ENCODE data around the gene TBCE. TPM values are rescaled to one million over a fixed set of nuclear protein-coding genes. Genes with fewer than 3 reads are reported as not detected.

The TBCE gene
- total and polyA plus RNA-seq, 2 experiments from 2014 or later: 23.3 to 35.3 TPM

DNA sequence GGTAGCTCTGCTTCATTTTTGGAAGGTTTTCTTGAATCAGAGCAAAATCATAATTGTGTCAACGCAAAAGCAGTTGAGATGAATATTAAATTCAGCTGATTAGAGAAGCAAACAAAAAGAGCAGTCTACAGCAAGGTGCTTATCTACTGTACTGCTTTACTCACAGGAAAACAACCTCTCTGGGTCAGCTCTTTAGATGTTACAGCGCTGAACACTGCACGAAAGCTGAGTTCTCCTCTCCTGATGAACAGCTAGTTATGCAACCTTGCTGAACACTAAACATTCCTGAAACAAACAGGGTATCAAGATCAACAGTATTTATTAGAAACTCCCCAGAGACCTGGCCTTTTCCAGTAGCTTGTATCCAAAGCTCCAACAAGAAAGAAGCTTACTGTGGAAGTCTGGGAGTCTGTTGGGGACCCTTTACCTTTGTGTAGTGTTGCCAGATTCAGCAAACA is 41.3 kb downstream of the TBCE start:
- H3K4me2 ChIP-seq (ENCODE audit: unreplicated experiment): no peak overlapping the region
- in situ Hi-C loops (cut with MboI): no loop called here
- no peak overlapping the region for H3K27ac ChIP-seq
- TF ChIP-seq EZH2phosphoT487 (IDR thresholded peaks at IDR 0.05; ENCODE audit: insufficient read depth, low read depth) (no peak), EZH2 (IDR thresholded peaks at IDR 0.05; ENCODE audit: insufficient read depth, poor library complexity, severe bottlenecking) (no peak)
- no peaks in the 10 kb centered on the region for H4K20me1 ChIP-seq (ENCODE audit: insufficient read depth)
- WGBS, 2 experiments (ENCODE audit: low coverage in 1 of 2, low lambda C conversion rate in 2 of 2, missing lambda C conversion rate in 2 of 2): 87 to 95% methylated on average over 3 of the region's 3 CpGs
- H3K27me3 ChIP-seq (replicated peaks; ENCODE audit: insufficient read depth): no peaks in the 10 kb centered on the region
- peaks cover 70% of the 10 kb centered on the region for H3K79me2 ChIP-seq (ENCODE audit: insufficient read depth)
- H2AFZ ChIP-seq: no peak overlapping the region
- peaks cover 11% of the 10 kb centered on the region; the same call in 1 of the 2 replicates for H3F3A ChIP-seq (ENCODE audit: insufficient read depth)
- no peak for DNase-seq
- no peaks in the 10 kb centered on the region for H3K4me1 ChIP-seq (ENCODE audit: insufficient read depth)
- H3K9ac ChIP-seq: no peak overlapping the region
- H3K9me2 ChIP-seq (ENCODE audit: insufficient read depth): no peaks in the 10 kb centered on the region
- H3K36me3 ChIP-seq (ENCODE audit: low read depth): no peaks in the 10 kb centered on the region
- H3K4me3 ChIP-seq: no peak overlapping the region
- no peaks in the 10 kb centered on the region for H3K9me3 ChIP-seq (ENCODE audit: low read depth)

DNA sequence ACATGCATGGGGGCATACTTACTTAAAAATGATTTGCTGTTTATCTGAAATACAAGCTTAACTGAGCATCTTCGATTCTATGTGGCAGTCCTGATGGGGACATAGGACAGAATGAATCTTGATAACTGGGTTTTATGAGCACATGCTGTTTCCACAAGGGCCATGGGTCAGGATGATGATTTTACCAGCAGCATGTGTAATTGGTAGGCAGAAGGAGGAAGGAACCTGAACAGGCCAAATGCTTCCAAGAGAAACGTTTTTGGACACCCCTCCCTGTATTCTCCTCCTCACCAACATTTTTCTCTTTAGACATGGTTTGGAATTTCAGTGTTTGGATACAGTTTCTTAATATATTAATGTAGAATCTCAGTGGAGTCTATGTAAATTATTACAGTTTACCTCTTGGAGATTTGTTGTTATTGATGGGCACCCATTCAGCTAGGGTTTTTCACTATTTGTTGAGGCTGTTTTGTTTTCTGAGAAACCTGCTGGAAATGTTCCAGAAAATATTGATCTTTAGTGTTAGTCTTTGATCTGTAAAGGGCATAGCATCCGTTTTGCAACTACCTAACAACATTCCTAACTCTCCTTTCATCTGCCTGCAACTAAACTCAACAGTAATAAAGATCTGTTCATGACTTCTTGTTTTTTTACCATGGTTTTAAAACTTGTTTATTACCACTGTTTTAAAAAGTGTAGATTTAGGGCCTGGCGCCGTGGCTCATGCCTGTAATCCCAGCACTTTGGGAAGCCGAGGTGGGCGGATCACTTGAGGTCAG is 42.0 kb downstream of the TBCE start:
- Histone ChIP-seq H3K9ac (no peak overlapping the region), H3K9me2 (ENCODE audit: insufficient read depth) (no peaks in the 10 kb centered on the region), H3K9me3 (ENCODE audit: low read depth) (no peaks in the 10 kb centered on the region), H3K4me3 (no peak overlapping the region), H4K20me1 (ENCODE audit: insufficient read depth) (no peaks in the 10 kb centered on the region), H3K4me2 (ENCODE audit: unreplicated experiment) (no peak overlapping the region), H3K36me3 (ENCODE audit: low read depth) (peaks cover under 1% of the 10 kb centered on the region), H3F3A (ENCODE audit: insufficient read depth) (peaks cover 11% of the 10 kb centered on the region; the same call in 1 of the 2 replicates), H3K27ac (no peak overlapping the region), H3K4me1 (ENCODE audit: insufficient read depth) (no peaks in the 10 kb centered on the region), H3K79me2 (ENCODE audit: insufficient read depth) (peaks cover 68% of the 10 kb centered on the region), H2AFZ (no peak overlapping the region), H3K27me3 (replicated peaks; ENCODE audit: insufficient read depth) (no peaks in the 10 kb centered on the region)
- in situ Hi-C loops (cut with MboI): no loop called here
- TF ChIP-seq EZH2phosphoT487 (IDR thresholded peaks at IDR 0.05; ENCODE audit: insufficient read depth, low read depth) (no peak), EZH2 (IDR thresholded peaks at IDR 0.05; ENCODE audit: insufficient read depth, poor library complexity, severe bottlenecking) (no peak)
- 90 to 92% methylated on average over 7 of the region's 7 CpGs for WGBS, 2 experiments (ENCODE audit: low coverage in 1 of 2, low lambda C conversion rate in 2 of 2, missing lambda C conversion rate in 2 of 2)
- no peak for DNase-seq

DNA sequence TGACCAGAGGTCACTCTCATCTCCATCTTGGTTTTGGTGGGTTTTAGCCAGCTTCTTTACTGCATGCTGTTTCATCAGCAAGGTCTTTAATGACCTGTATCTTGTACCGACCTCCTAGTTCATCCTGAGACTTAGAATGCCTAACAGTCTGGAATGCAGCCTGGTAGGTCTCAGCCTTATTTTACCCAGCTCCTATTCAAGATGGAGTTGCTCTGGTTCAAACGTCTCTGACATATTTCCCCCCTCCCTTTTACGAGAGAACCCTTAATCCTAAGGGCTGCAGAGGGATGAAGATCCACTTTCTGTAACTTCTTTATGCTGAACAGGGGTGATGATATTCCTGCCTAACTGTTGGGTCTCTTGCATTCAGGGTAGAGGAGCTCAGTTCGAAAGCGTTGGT is 43.2 kb downstream of the TBCE start:
- DNase-seq: no peak
- Histone ChIP-seq H3F3A (ENCODE audit: insufficient read depth) (peaks cover 11% of the 10 kb centered on the region; the same call in 1 of the 2 replicates), H2AFZ (no peak overlapping the region), H4K20me1 (ENCODE audit: insufficient read depth) (no peaks in the 10 kb centered on the region), H3K4me1 (ENCODE audit: insufficient read depth) (no peaks in the 10 kb centered on the region), H3K9ac (no peak overlapping the region), H3K4me2 (ENCODE audit: unreplicated experiment) (no peak overlapping the region), H3K79me2 (ENCODE audit: insufficient read depth) (peaks cover 66% of the 10 kb centered on the region), H3K27me3 (replicated peaks; ENCODE audit: insufficient read depth) (no peaks in the 10 kb centered on the region), H3K27ac (no peak overlapping the region), H3K4me3 (no peak overlapping the region), H3K36me3 (ENCODE audit: low read depth) (peaks cover 7% of the 10 kb centered on the region), H3K9me3 (ENCODE audit: low read depth) (no peaks in the 10 kb centered on the region), H3K9me2 (ENCODE audit: insufficient read depth) (no peaks in the 10 kb centered on the region)
- TF ChIP-seq EZH2 (IDR thresholded peaks at IDR 0.05; ENCODE audit: insufficient read depth, poor library complexity, severe bottlenecking) (no peak), EZH2phosphoT487 (IDR thresholded peaks at IDR 0.05; ENCODE audit: insufficient read depth, low read depth) (no peak)
- 89 to 91% methylated on average over 5 of the region's 5 CpGs for WGBS, 2 experiments (ENCODE audit: low coverage in 1 of 2, low lambda C conversion rate in 2 of 2, missing lambda C conversion rate in 2 of 2)
- in situ Hi-C loops (cut with MboI): loop anchor here (10.0 kb wide), 1 partner anchor 176 kb away; no protein-coding TSS in a partner anchor

DNA sequence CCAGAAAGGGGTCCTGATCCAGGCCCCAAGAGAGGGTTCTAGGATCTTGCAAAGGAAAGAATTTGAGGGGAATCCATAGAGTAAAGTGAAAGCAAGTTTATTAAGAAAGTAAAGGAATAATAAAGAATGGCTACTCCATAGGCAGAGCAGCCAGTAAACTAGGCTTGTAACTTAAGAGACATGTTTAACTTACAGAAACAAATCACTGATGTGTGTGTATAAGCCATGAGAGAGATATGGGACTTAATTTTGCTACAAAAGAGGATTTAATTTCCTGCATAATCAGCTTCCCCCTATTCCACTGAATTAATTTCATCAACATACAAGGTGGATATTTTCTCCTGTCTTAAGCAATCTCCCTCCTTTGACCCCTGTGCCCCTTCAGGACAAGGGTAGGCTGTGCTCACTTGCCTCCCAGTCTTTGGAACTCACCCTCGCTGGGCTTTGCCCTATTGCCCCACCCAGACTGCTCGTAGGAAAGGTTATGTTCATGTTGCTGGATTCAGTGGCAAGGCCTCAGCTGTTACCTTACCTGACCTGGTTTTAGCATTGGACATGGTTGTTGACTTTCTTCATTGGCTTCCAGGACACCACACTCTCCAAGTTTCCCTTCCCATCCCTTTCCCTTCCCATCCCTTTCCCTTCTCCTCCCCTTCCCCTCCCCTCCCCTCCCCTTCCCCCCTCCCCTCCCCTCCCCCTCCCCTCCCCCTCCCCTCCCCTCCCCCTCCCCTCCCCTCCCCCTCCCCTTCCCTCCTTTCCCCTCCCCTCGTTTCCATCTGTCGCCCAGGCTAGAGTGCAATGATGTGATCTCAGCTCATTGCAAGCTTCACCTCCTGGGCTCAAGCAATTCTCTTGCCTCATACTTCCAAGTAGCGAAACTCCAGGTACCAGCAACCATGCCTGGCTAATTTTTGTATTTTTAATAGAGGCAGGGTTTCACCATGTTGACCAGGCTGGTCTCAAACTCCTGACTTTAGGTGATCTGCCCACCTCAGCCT is 44.6 kb downstream of the TBCE start:
- no peak overlapping the region for H3K4me3 ChIP-seq
- WGBS, 2 experiments (ENCODE audit: low coverage in 1 of 2, low lambda C conversion rate in 2 of 2, missing lambda C conversion rate in 2 of 2): 71 to 77% methylated on average over 5 of the region's 5 CpGs
- in situ Hi-C loops (cut with MboI): loop anchor here (10.0 kb wide), 1 partner anchor 177 kb away; no protein-coding TSS in a partner anchor

More for the DNA sequence above, 44.6 kb downstream of the TBCE start:
- Histone ChIP-seq H2AFZ (no peak overlapping the region), H3K9me2 (ENCODE audit: insufficient read depth) (no peaks in the 10 kb centered on the region), H3K36me3 (ENCODE audit: low read depth) (peaks cover 7% of the 10 kb centered on the region), H3F3A (ENCODE audit: insufficient read depth) (peaks cover 15% of the 10 kb centered on the region), H4K20me1 (ENCODE audit: insufficient read depth) (no peaks in the 10 kb centered on the region), H3K27me3 (replicated peaks; ENCODE audit: insufficient read depth) (no peaks in the 10 kb centered on the region), H3K9me3 (ENCODE audit: low read depth) (no peaks in the 10 kb centered on the region), H3K4me1 (ENCODE audit: insufficient read depth) (peaks cover 4% of the 10 kb centered on the region), H3K27ac (no peak overlapping the region), H3K4me2 (ENCODE audit: unreplicated experiment) (no peak overlapping the region), H3K9ac (no peak overlapping the region), H3K79me2 (ENCODE audit: insufficient read depth) (peaks cover 66% of the 10 kb centered on the region)
- DNase-seq: peak; percentile 44
- TF ChIP-seq EZH2phosphoT487 (IDR thresholded peaks at IDR 0.05; ENCODE audit: insufficient read depth, low read depth): no peak
- TF ChIP-seq EZH2 (IDR thresholded peaks at IDR 0.05; ENCODE audit: insufficient read depth, poor library complexity, severe bottlenecking): no peak
